Skeletal muscle tissue (tissue), 2 donors: ENCODE results near the gene FBXL7. TPM values are rescaled to one million over a fixed set of nuclear protein-coding genes. Genes with fewer than 3 reads are reported as not detected.

Experiments used
- small RNA-seq: library from RNA; depleted of rRNA; stranded (forward); fragments of <200 nt; gene quantifications from one replicate; pipeline ENCODE3, GENCODE V24; 2014
- total RNA-seq: library from RNA; depleted of rRNA; stranded (reverse); fragments of >200 nt; gene quantifications from one replicate; pipeline ENCODE4 v1.2.3, GENCODE V29; 2014

The FBXL7 gene
- total RNA-seq, 1 donor from 2014 or later = 3.7 TPM

Small RNA genes lying within 50 kb of the gene (small RNA-seq; reads per million reads assigned to genes)
- gene MIR887 = 50.5 reads per million, percentile 95 among the genes with 10 or more reads in this experiment
